SK-N-SH (cell line): ENCODE results near the gene CETP.

Source experiments
- CHD2 ChIP-seq: fragments of 150-350 bp; IDR thresholded peaks from 2 replicates; pipeline ENCODE4 v1.6.1; 2018; ENCODE audit warnings: low read length; ENCODE audit not compliant: partially characterized antibody
- ZBTB33 ChIP-seq: IDR thresholded peaks from 2 replicates; pipeline ENCODE4 v1.4.0; 2012; ENCODE audit warnings: low read depth, borderline replicate concordance

DNA sequence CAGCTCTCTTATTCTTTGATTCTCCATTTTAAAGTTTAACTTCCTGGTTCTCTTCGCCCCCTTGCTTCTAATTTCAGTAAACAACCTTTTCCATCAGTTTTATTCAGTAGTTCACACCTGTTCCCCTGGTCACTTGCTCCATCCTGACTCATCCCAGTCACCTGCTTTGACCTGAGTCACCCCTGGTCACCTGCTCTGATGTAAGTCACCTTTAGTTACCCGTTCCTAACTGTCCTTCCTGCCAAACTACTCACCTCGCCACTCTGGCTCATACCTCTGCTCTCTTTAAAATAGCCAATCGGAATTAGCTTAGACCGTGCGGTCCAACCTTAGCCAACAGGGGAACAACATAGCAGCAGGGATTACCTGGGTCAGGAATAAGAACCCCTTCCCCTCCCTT lies 22.9 kb downstream of the CETP start:
- TF ChIP-seq CHD2 (no peak), ZBTB33 (no peak)
